Fibroblast of villous mesenchyme (primary cell): Measurements from ENCODE around the gene FUT7. TPM values are rescaled to one million over a fixed set of nuclear protein-coding genes. Genes with fewer than 3 reads are reported as not detected.

Source experiments
- DNase-seq: peaks from one replicate; pipeline ENCODE4 v3.0.0-alpha.2; 2010; ENCODE audit warnings: low read depth
- H3K4me3 ChIP-seq: 2 replicates; pipeline ENCODE4 v1.5.1; 2011; ENCODE audit warnings: low read depth, mild to moderate bottlenecking, low read length
- total RNA-seq: library from RNA; depleted of rRNA; stranded (reverse); fragments of >200 nt; gene quantifications from 2 replicates; pipeline ENCODE4 v1.2.3, GENCODE V29; 2012
- TF ChIP-seq, protein P1 (sequence below): IDR thresholded peaks from 2 replicates; pipeline ENCODE4 v1.5.1; 2012; ENCODE audit warnings: low read depth, mild to moderate bottlenecking, low read length; ENCODE audit not compliant: insufficient read depth

The FUT7 gene
- total RNA-seq, 1 donor: not detected

DNA sequence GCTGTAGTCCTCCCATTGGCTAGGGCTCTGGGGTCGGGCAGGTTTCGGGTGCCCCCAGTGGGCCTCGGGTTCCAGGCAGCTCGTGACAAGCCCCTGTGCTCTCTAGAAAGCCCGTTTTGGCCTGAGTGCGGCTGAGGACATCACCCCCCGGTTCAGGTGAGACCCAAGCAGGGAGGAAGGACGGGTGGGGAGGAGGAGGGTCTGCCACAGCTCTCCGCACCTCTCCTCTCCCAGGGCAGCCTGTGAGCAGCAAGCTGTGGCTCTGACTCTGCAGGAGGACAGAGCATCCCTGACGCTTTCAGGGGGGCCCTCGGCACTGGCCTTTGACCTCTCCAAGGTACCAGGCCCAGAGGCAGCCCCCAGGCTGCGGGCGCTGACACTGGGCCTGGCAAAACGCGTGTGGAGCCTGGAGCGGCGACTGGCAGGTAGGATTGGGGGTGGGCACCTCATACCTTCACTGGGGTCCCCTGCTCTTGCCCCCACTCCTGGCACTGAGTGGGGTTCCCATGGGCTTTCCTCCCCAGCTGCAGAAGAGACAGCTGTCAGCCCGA, 39.0 kb downstream of the FUT7 start:
- H3K4me3 ChIP-seq: peak overlapping the region; percentile 67
- TF ChIP-seq, protein P1, sequence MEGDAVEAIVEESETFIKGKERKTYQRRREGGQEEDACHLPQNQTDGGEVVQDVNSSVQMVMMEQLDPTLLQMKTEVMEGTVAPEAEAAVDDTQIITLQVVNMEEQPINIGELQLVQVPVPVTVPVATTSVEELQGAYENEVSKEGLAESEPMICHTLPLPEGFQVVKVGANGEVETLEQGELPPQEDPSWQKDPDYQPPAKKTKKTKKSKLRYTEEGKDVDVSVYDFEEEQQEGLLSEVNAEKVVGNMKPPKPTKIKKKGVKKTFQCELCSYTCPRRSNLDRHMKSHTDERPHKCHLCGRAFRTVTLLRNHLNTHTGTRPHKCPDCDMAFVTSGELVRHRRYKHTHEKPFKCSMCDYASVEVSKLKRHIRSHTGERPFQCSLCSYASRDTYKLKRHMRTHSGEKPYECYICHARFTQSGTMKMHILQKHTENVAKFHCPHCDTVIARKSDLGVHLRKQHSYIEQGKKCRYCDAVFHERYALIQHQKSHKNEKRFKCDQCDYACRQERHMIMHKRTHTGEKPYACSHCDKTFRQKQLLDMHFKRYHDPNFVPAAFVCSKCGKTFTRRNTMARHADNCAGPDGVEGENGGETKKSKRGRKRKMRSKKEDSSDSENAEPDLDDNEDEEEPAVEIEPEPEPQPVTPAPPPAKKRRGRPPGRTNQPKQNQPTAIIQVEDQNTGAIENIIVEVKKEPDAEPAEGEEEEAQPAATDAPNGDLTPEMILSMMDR: no peak
- DNase-seq: no peak

DNA sequence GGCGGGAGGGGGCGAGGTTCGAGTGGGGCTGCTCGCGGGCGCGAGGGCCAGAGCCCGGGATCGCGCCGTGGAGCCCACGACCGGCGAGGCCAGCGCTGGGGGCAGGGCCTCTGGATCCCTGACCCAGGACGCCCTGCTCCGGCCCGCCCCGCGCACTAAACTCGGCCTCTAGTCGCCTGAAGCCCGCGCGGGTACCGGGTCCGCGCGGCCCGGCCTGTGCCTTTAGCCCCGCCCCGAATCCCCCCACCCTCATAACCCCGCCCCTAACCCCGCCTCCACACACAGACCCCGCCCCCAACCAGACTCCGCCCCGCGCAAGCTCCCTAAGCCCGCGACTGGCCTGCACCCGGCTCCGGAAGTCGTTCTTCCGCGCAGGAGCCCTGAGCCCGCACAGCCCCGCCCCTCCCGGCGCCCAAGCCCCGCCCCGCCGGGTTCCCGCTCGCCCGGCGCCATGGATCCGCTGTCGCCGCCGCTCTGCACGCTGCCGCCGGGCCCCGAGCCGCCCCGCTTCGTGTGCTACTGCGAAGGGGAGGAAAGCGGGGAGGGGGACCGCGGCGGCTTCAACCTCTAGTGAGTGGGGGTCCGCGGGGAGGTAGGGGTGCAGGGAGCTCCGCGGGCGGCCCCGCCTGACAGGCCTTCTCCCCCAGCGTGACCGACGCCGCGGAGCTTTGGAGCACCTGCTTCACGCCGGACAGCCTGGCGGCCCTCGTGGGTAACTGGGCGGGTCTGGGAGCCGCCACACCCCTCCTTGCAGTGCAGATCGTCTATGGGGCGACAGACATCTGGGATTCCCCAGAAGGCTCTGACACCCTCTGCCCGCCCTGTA, 39.7 kb downstream of the FUT7 start, which contains the start of gene PAXX:
Gene PAXX (plus strand): TSS at position 430 of the 826 bp plus-strand sequence. CDS start 22 bp downstream, at position 452.
- TF ChIP-seq, protein P1: no peak
- peak; percentile 94 for DNase-seq
- peak within 1 kb of the TSS; percentile 67 for H3K4me3 ChIP-seq

DNA sequence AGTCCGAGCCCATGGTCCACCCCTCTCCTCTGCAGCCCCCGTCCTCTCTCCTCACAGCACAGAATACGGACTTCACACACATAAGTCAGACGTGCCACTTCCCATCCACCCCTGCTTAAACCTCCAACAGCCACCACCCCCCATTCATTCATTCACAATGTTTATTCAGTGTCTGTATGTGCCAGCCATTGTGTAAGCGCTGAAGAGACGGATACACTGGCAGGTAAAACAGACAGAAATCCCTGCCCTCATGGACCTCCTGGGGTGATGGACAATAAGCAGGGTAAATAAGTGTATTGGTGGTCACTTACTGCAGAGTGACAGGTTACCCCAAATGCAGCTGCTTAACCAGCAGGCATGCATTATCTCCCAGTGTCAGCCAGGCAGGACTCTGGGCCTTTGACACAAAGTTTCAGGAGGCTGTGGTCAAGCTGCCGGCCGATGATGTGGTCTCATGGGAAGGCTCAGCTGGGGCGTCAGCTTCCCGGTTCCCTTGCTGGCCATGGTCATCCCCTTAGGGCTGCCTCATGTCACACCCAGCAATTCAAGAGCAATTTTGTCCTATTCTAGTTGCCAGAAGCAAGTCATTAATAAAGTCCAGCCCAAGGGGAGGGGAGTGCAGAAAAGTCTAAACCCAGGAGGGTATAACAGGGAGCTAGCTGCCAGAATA, 41.5 kb downstream of the FUT7 start:
- H3K4me3 ChIP-seq: no peak overlapping the region
- no peak for DNase-seq
- TF ChIP-seq, protein P1: no peak

DNA sequence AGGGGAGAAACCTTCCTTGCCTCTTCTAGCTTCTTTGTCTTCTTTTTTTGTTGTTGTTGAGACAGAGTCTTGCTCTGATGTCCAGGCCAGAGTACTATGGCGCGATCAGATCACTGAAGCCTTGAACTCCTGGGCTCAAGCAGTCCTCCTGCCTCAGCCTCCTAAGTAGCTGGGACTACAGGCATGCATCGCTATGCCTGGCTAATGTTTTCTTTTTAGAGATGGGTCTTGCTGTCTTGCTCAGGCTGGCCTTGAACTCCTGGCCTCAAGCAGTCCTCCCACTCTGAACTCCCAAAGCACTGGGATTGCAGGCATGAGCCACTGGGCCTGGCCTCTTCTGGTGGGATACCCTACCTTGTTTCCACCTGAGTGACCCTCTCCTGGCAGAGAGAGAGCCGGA, 43.0 kb downstream of the FUT7 start:
- TF ChIP-seq, protein P1: no peak
- no peak overlapping the region for H3K4me3 ChIP-seq
- no peak for DNase-seq

DNA sequence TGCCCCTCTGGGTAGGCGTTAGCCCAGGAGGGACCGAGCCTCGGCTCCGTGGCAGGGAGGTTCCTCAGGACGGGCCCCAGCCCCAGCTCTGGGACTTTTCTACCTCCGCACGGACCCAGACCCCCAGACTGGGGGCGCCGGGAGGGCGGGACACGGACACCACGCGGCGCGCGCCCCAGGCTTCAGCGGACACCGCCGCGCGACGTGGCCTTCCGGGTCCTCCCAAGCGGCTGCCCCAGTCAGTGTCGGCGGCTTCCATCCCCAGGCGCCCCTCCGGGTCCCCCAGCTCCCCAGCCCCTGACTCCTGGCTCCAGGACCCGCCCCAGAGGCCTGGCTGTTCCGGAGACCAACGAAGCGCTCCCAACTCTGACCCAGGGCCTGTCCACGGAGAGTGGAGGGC, 46.0 kb downstream of the FUT7 start:
- H3K4me3 ChIP-seq: no peak overlapping the region
- TF ChIP-seq, protein P1: no peak
- DNase-seq: no peak

DNA sequence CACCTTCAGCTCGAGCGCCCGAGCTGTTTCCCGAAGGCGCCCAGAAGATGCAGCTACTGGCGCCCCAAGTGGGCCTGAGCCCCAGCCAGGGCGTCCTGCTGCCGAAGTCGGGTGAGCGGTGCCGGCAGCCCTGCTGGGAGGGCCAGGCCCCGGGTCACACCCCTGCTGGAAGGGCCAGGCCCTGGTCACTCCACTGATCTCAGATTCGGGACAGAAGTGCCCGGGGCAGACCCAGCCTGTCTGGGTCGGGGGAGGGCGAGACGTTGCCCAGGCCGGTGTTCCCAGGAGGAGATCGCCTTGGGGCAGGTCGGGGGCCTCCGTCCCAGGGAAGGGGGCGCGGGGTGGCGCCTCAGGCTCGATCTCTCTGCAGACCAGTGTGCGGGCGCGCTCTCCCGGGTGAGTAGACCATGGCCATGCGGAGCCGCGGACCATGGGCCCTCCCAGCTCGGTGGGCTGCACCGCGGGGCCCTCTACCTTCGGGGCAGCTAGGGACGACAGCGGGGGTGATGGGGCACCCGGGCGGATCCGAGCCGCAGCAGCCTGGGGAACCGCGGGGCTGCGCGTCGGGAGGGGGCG, 46.8 kb downstream of the FUT7 start:
- H3K4me3 ChIP-seq: no peak overlapping the region
- no peak for DNase-seq
- TF ChIP-seq, protein P1: no peak
